RPMI7951 (cell line): Measurements from ENCODE around the gene NUDT8. TPM values are rescaled to one million over a fixed set of nuclear protein-coding genes. Genes with fewer than 3 reads are reported as not detected.
"Not testable (repeated sequence)": the region's sequence is repeated elsewhere in the genome, so short reads cannot be mapped to it uniquely, and the experiment has no call there.

ENCODE experiments used
- DNase-seq: peaks from one replicate; pipeline ENCODE4 v3.0.0-alpha.2; 2012; ENCODE audit warnings: low read depth
- total RNA-seq: library from RNA; depleted of rRNA; stranded (reverse); fragments of >200 nt; shearing (Covaris generic); gene quantifications from 2 replicates; pipeline ENCODE4 v1.2.3, GENCODE V29; 2014

Gene NUDT8
- total RNA-seq, 1 experiment from 2014 or later, result 7.2 TPM

GRCh38 chr11:67613313-67613959, 16.3 kb downstream of the NUDT8 start:
- no peak for DNase-seq

GRCh38 chr11:67612751-67613150, 17.0 kb downstream of the NUDT8 start:
- no peak for DNase-seq

GRCh38 chr11:67611704-67612587, 17.8 kb downstream of the NUDT8 start:
- no peak for DNase-seq

GRCh38 chr11:67611165-67611564, 18.6 kb downstream of the NUDT8 start:
- no peak for DNase-seq

- DNase-seq, result no peak
Measured at GRCh38 chr11:67610302-67610868, 19.4 kb downstream of the NUDT8 start.

- DNase-seq, result no peak
Measured at GRCh38 chr11:67609316-67609715, 20.4 kb downstream of the NUDT8 start.

GRCh38 chr11:67608486-67608885, 21.3 kb downstream of the NUDT8 start:
- DNase-seq, result no peak

- DNase-seq, result no peak
Measured at GRCh38 chr11:67607507-67607906, 22.2 kb downstream of the NUDT8 start.

GRCh38 chr11:67606492-67607295, 23.0 kb downstream of the NUDT8 start, which contains the start of gene NDUFV1:
Gene NDUFV1 (plus strand): TSS chr11:67606936. CDS start chr11:67607005, 69 bp downstream.
- DNase-seq, result peak; percentile 90

- peak; percentile 33 for DNase-seq
Measured at GRCh38 chr11:67606093-67606491, 23.6 kb downstream of the NUDT8 start.

GRCh38 chr11:67605231-67606011, 24.3 kb downstream of the NUDT8 start:
- DNase-seq, result no peak

GRCh38 chr11:67604815-67605214, 24.9 kb downstream of the NUDT8 start:
- DNase-seq, result no peak

GRCh38 chr11:67604119-67604518, 25.6 kb downstream of the NUDT8 start:
- DNase-seq, result not testable (repeated sequence)

GRCh38 chr11:67601098-67601497, 28.6 kb downstream of the NUDT8 start:
- no peak for DNase-seq

- no peak for DNase-seq
Measured at GRCh38 chr11:67600324-67601029, 29.3 kb downstream of the NUDT8 start.

- DNase-seq, result no peak
Measured at GRCh38 chr11:67599149-67599548, 30.6 kb downstream of the NUDT8 start.

- not testable (repeated sequence) for DNase-seq
Measured at GRCh38 chr11:67597963-67598362, 31.8 kb downstream of the NUDT8 start.

GRCh38 chr11:67597458-67597857, 32.3 kb downstream of the NUDT8 start:
- DNase-seq, result not testable (repeated sequence)

GRCh38 chr11:67596753-67597300, 32.9 kb downstream of the NUDT8 start:
- DNase-seq, result no peak

- DNase-seq, result no peak
Measured at GRCh38 chr11:67594480-67594879, 35.3 kb downstream of the NUDT8 start.
